NCI-H748 (cell line): ENCODE data around the gene LIPJ.

Source experiments
- DNase-seq: peaks from one replicate; lab custom pipeline; 2025; ENCODE audit not compliant: unreplicated experiment; lab: John Stamatoyannopoulos, UW

The LIPJ gene

GRCh38 chr10:88586462-88586861 lies at the start of gene LIPJ:
Gene LIPJ (plus strand): TSS chr10:88586762. CDS start chr10:88590688, 3,926 bp downstream.
- DNase-seq: no peak

- no peak for DNase-seq
These were observed 49.2 kb upstream of the LIPJ start for GRCh38 chr10:88537322-88537721.

- no peak for DNase-seq
These were observed 48.5 kb upstream of the LIPJ start for GRCh38 chr10:88538048-88538447.

- DNase-seq: no peak
These were observed 46.2 kb upstream of the LIPJ start for GRCh38 chr10:88540351-88540750.

DNA sequence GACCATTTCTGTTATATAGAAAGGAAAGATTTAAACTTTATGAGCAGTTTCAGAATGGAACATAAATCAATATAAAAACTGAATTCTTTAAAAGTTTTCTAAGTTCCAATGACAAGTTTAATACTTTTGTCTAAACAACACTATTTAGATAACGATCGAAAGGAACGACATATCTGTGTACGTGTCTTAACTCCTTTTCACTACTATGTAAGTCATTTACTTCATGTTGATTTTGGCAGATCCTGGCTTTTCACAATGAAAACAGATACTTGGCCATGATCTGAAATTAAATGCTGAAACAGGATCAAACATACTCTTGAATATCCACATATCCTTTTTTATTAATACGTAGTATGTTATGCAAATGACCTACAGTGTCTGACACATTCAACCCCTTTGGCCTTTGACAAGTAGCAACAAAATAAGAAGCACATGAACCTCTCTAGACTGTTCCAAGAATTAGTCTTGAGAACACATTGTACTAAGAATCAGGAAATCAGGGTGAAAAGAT lies 45.4 kb upstream of the LIPJ start:
- DNase-seq: no peak

DNA sequence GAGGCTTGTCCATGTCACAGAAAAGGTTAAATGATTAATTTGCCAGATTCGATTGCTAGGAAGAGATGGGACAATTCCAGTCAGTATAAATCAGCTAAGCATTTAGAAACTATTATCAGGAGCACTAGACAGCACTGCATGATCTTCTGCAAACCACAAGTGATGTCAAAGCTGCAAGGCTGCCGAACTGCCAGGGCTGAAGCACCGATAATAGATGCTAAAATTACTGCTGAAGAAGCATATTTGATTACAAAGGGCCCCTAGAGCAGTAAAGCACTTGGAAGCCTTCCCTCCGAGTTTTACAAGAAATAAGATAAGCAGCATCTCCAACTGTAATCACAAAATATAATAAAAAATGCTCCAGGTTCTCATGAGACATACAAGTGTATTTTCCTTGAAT lies 44.0 kb upstream of the LIPJ start:
- no peak for DNase-seq

DNA sequence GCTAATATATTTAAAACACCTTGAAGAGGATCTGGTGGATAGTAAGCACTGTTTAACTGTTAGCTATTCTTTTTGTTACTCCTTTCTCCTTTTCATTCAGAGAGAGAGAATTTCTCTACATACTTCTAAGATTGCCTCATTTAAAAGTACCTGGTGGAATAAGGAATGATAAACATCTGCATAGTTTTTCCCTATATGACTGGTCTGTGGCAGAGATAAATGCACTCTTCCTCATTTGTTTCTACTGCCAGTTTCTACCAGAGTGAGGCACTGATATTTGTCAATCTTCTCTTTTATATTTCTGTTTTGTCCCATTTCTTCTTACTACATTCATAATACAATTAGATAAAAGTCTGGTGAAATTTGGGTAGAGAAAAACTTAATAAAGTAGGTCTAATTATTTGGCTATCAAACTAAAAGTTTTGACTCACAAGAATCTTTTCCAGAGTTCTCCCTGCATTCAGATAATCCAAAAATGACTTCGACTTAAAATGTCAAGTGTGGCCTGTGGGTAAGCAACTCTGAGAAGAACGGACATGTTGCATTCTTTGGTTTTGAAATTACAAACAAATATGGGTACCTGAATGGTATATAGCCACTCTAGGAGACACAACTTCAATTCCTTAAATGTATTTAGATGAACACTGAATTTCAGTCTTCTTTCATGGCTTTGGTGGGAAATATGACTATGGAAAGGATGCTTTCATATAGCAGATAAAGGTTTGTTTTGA lies 42.3 kb upstream of the LIPJ start:
- no peak for DNase-seq

GRCh38 chr10:88545359-88545758 lies 41.2 kb upstream of the LIPJ start:
- no peak for DNase-seq

DNA sequence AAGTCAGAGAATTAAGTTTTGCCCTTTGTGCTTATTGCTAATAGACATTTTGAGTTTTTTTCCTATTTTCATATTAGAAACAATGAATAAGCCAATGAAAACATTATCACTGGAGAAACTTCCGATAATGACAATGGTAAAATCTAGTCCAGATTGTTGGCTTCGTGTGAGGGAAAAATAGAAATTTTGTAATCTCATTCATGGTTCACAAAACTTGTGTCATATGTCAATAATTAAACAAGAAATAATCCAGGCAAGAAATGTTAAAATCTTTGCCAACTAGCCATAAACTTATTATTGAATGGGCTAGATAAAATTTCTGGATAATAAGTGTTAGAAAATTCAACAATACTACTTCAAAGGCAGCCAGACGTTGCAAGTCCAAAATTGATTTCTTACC lies 40.1 kb upstream of the LIPJ start:
- DNase-seq: no peak

DNA sequence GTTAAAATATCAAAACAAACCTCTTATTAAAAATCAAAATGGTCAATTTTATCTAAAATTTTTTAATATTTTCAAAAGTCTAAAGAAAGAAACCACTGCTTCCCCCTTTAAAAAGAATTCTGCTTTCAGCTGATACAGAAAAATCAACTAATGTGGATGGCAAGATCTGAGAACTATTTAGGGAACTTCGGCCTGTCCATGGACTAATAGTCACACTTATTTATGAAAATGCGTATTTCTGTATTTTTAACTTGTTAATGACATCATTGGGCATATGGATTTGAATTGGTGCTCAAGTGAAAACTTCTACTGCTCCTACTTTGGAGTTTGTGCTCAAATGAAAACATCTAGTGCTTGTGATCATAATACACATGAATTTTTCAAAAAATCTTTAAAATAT lies 35.3 kb upstream of the LIPJ start:
- no peak for DNase-seq

- DNase-seq: peak; percentile 41
These were observed 33.3 kb upstream of the LIPJ start for GRCh38 chr10:88553116-88553752.

DNA sequence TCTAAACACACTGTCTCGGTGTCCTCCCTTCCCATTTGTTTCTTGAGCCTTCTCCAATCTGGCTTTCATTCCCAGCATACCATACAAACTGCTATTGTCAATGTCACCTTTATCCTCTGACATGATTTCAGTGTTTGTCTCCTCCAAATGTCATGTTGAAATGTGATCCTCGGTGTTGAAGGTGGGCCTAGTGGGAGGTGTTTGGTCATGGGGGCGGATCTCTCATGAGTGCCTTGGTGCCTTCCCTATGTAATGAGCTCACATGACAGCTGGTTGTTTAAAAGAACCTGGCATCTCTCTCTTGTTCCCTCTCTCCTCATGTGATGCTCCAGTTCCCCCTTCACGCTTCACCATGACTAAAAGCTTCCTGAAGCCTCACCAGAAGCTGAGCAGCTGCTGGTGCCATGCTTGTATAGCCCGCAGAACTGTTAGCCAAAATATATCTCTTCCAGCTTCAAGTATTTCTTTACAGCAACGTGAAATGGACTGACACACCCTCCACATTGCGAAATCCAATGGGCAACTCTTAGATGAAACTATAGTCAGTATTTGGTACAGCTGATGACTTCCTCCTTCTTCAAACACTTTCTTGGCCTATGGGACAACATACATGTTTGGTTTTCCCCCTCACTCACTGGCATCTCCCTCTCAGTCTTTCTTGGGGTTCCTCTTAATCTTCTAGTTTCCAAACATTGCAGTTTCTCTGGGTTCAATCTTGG lies 31.2 kb upstream of the LIPJ start:
- DNase-seq: peak; percentile 12

DNA sequence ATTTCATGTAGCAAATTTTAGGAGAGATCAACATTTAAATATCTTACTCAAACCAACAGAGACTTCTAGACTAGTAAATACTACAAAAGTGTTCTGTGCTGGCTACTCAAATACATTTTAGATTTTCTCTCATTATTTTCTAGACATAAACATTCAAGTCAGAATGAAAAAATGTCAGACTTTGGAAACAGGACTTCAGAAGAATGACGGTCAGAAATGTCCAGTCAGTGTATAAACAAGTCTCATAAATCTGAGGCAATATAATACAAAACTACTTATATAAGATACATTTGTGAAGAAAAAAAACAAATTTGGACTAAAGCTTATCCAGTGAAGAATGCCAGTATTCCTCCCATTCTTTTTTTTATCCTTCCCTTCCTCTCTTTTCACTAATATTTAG lies 29.3 kb upstream of the LIPJ start:
- no peak for DNase-seq

GRCh38 chr10:88557658-88558057 lies 28.9 kb upstream of the LIPJ start:
- DNase-seq: no peak

- DNase-seq: no peak
These were observed 24.4 kb upstream of the LIPJ start for GRCh38 chr10:88562152-88562551.

GRCh38 chr10:88565072-88565471 lies 21.5 kb upstream of the LIPJ start:
- DNase-seq: peak; percentile 10

GRCh38 chr10:88582411-88582805 lies 4.2 kb upstream of the LIPJ start:
- no peak for DNase-seq

DNA sequence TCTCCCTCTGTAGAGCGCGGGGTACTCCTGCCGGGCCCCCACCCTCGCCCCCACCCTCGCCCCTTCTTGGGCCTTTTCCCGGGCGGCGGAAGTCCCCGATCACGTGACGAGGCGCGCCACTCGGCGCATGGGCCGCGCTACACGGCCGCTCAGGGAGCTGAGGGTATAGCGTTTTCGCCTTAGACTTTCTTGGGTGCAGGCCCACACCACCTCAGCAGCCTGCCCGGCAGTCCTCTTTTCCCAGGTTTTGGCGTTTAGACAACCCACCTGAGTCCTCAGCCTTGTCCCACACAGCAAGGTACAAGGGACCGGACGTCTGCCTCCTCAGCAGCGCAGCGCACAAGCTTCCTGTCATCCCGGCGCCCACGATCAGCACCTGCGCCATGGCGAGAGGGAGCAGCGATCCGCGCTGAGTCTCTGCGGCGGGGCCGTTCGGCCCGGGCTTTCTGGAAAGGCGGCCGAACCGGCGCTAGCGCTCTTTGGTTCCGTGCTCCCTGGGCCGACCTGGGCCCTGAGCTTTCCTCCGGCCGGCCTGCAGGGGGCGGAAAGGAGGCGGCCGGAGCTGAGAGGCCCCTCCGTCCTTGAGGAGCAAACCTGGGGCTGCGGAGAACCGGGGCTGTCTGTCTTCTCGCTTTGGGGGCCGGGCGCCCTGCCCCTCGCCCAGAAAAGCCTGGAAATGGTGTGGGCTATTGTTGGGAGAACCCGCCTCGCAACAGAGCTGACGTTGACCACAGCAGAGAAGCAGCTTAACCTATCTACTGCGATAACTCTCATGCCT lies 3.6 kb upstream of the LIPJ start, which contains the start of gene RNLS:
RNLS (minus strand) TSS at position 513 of the 778 bp plus-strand sequence.
- DNase-seq: peak; percentile 61

- DNase-seq: no peak
These were observed 3.0 kb upstream of the LIPJ start for GRCh38 chr10:88583584-88583957.

DNA sequence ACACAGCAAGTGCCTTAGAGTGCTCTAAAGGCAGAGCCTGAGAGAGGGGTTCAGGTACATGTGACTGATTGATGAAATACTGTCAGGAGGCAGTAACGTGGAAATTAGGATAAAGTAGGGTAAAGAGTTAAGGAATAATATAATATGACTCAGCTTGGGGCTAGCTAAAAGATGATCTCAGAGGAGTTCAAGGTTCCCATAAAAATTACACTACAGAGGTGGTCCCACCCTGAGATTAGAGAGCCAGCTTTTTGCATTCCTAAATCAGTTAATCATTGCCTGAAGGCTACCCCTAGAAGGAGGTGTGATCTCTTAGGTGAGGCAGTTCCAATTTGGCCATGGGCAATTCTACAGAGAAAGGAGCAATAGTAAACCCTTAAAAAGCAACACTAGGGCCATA lies 5.8 kb downstream of the LIPJ start:
- DNase-seq: no peak

DNA sequence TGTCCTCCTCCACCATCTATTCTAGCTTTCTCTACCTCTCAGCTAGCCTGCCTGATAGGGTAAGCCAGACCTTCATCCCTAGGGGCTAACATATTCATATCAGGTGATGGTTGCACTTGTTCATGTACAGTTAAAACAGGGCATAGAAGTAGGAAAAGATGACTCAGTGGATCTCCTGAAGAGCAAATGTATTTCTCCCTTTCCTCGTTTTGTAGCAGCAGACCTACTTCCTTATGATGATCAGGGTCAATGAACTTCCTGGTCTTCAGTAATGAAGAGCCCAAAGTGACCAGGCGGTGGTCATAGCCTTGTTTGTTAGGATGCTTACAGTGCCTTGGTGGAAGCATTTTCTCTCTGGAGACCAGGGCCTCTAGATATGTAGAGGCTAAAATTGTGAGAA lies 6.3 kb downstream of the LIPJ start:
- no peak for DNase-seq
